Keratinocyte (primary cell): Measurements from ENCODE around the gene NT5C1B. TPM values are rescaled to one million over a fixed set of nuclear protein-coding genes. Genes with fewer than 3 reads are reported as not detected.

Source experiments
- DNase-seq: peaks from one replicate; pipeline ENCODE4 v3.0.0-alpha.2; 2011; ENCODE audit warnings: low read depth, missing footprints, low spot score
- FAIRE-seq: peaks from 2 replicates; lab custom pipeline; 2011; peaks lifted over from hg19 to GRCh38; lab: Jason Lieb, UNC
- H2AFZ ChIP-seq: 2 replicates; pipeline ENCODE4 v1.6.0; 2012; ENCODE audit warnings: low read length, control low read depth, inconsistent platforms; ENCODE audit not compliant: control insufficient read depth
- H3K27ac ChIP-seq: 2 replicates; pipeline ENCODE4 v1.5.1; 2011; ENCODE audit warnings: low read length; ENCODE audit not compliant: control insufficient read depth, insufficient read depth
- H3K27me3 ChIP-seq: 3 replicates; pipeline ENCODE4 v1.6.0; 2011; ENCODE audit warnings: low read length; ENCODE audit not compliant: control insufficient read depth, insufficient read depth; ENCODE audit errors: extremely low read depth
- H3K36me3 ChIP-seq, 2 experiments: 2 replicates in 1 of 2; 3 replicates in 1 of 2; pipeline ENCODE4 v1.5.1; 2011; ENCODE audit warnings: low read length in 2 of 2, mild to moderate bottlenecking in 1 of 2; ENCODE audit not compliant: control insufficient read depth in 2 of 2, insufficient read depth in 2 of 2; ENCODE audit errors: extremely low read depth in 1 of 2
- H3K4me1 ChIP-seq: 3 replicates; pipeline ENCODE4 v1.5.1; 2011; ENCODE audit warnings: low read length; ENCODE audit not compliant: control insufficient read depth, insufficient read depth; ENCODE audit errors: extremely low read depth
- H3K4me2 ChIP-seq: 3 replicates; pipeline ENCODE4 v1.6.0; 2011; ENCODE audit warnings: low read depth, low read length; ENCODE audit not compliant: control insufficient read depth, insufficient read depth; ENCODE audit errors: extremely low read depth
- H3K4me3 ChIP-seq, 3 experiments: fragments of 200-600 bp in 1 of 3; sonication (generic) in 1 of 3; 2 replicates in 2 of 3; 3 replicates in 1 of 3; pipeline ENCODE4 v1.5.1; 2011 to 2016; ENCODE audit warnings: low read length in 3 of 3, mild to moderate bottlenecking in 3 of 3, control low read depth in 2 of 3, inconsistent platforms in 1 of 3, low read depth in 1 of 3, mixed read lengths in 1 of 3, mixed run types in 1 of 3, moderate library complexity in 1 of 3; ENCODE audit not compliant: control insufficient read depth in 2 of 3, insufficient read depth in 2 of 3; ENCODE audit errors: extremely low read depth in 1 of 3
- H3K79me2 ChIP-seq: 2 replicates; pipeline ENCODE4 v1.6.0; 2012; ENCODE audit warnings: low read length; ENCODE audit not compliant: control insufficient read depth, insufficient read depth
- H3K9ac ChIP-seq: 3 replicates; pipeline ENCODE4 v1.6.0; 2011; ENCODE audit warnings: low read length; ENCODE audit not compliant: control insufficient read depth, insufficient read depth; ENCODE audit errors: extremely low read depth
- H3K9me1 ChIP-seq: 3 replicates; pipeline ENCODE4 v1.6.0; 2011; ENCODE audit warnings: low read length; ENCODE audit not compliant: control insufficient read depth, insufficient read depth; ENCODE audit errors: extremely low read depth
- H3K9me3 ChIP-seq: 2 replicates; pipeline ENCODE4 v1.5.1; 2012; ENCODE audit warnings: low read depth, low read length; ENCODE audit not compliant: control insufficient read depth
- H4K20me1 ChIP-seq: 3 replicates; pipeline ENCODE4 v1.6.0; 2011; ENCODE audit warnings: low read length; ENCODE audit not compliant: control insufficient read depth, insufficient read depth; ENCODE audit errors: extremely low read depth
- CTCF ChIP-seq, 3 experiments: IDR thresholded peaks in 1 of 3; conservative IDR thresholded peaks in 1 of 3; optimal IDR thresholded peaks in 1 of 3; 2 replicates in 2 of 3; 3 replicates in 1 of 3; pipeline versions ENCODE3 to v1.5.1; 2011; ENCODE audit warnings: low read length in 3 of 3, mild to moderate bottlenecking in 3 of 3, moderate library complexity in 2 of 3, control low read depth in 1 of 3, inconsistent platforms in 1 of 3; ENCODE audit not compliant: insufficient read depth in 2 of 3; ENCODE audit errors: extremely low read depth in 1 of 3
- EZH2 ChIP-seq: IDR thresholded peaks from one replicate; pipeline ENCODE4 v1.6.1; 2012; ENCODE audit warnings: inconsistent platforms, mild to moderate bottlenecking, low read length, moderate library complexity
- dilution Hi-C: fragments of 300-500 bp; cut with MboI; formaldehyde crosslinking; loops from one replicate; pipeline ENCODE4 v1.7.0; 2020; ENCODE audit warnings: low sequenced_read_pairs; ENCODE audit not compliant: extremely low pct_ligation_motif_present
- polyA plus RNA-seq, 5 experiments: library from polyadenylated mRNA; depleted of rRNA in 3 of 5; stranded (reverse) in 3 of 5; stranded (forward) in 1 of 5; unstranded in 1 of 5; fragments of >200 nt; gene quantifications; 1 replicate in 1 of 5; 2 replicates in 3 of 5; 3 replicates in 1 of 5; pipeline versions ENCODE4 v1.2.1 to v1.2.3, GENCODE V29; 2011 to 2012; ENCODE audit warnings: missing spikeins in 2 of 5, low read depth in 1 of 5, low replicate concordance in 1 of 5

Gene NT5C1B
- polyA plus RNA-seq, 1 donor (not counting 4 experiments of a cell fraction or from before 2014, with no cell fraction given) = not detected

GRCh38 chr2:18578033-18578432 is 11.3 kb downstream of the NT5C1B start:
- no peak for TF ChIP-seq EZH2
- TF ChIP-seq CTCF (optimal IDR thresholded peaks at IDR 0.05 in 1 of 3, IDR thresholded peaks at IDR 0.05 in 1 of 3, conservative IDR thresholded peaks at IDR 0.05 in 1 of 3; ENCODE audit: extremely low read depth in 1 of 3, insufficient read depth in 2 of 3, low read length in 3 of 3) = no peak
- no peak for DNase-seq
- Histone ChIP-seq H3K9ac (no peak overlapping the region), H3K27me3 (no peaks in the 10 kb centered on the region), H3K4me1 (no peaks in the 10 kb centered on the region), H4K20me1 (no peaks in the 10 kb centered on the region), H3K27ac (no peak overlapping the region), H3K4me3 (no peak overlapping the region), H3K9me1 (no peaks in the 10 kb centered on the region), H3K9me3 (no peaks in the 10 kb centered on the region), H2AFZ (no peak overlapping the region), H3K79me2 (no peaks in the 10 kb centered on the region), H3K4me2 (no peak overlapping the region), H3K36me3 (no peaks in the 10 kb centered on the region)
- FAIRE-seq = no peak
- dilution Hi-C loops = no loop called here

- Histone ChIP-seq H3K9me3 (no peaks in the 10 kb centered on the region), H3K36me3 (no peaks in the 10 kb centered on the region), H2AFZ (no peak overlapping the region), H3K27me3 (no peaks in the 10 kb centered on the region), H3K9ac (no peak overlapping the region), H4K20me1 (no peaks in the 10 kb centered on the region), H3K79me2 (no peaks in the 10 kb centered on the region), H3K4me1 (peaks cover 2% of the 10 kb centered on the region), H3K4me2 (no peak overlapping the region), H3K9me1 (no peaks in the 10 kb centered on the region), H3K27ac (no peak overlapping the region), H3K4me3 (no peak overlapping the region)
- TF ChIP-seq CTCF (optimal IDR thresholded peaks at IDR 0.05 in 1 of 3, IDR thresholded peaks at IDR 0.05 in 1 of 3, conservative IDR thresholded peaks at IDR 0.05 in 1 of 3; ENCODE audit: extremely low read depth in 1 of 3, insufficient read depth in 2 of 3, low read length in 3 of 3) = no peak
- TF ChIP-seq EZH2 = no peak
- no peak for DNase-seq
- no peak for FAIRE-seq
- dilution Hi-C loops = no loop called here
Measured at GRCh38 chr2:18566145-18566769, 23.1 kb downstream of the NT5C1B start.
